OCI-LY1 (cell line): ENCODE results near the gene SLC24A5.

Source experiments
- EZH2 ChIP-seq: fragments of 200-600 bp; sonication (generic), shearing (Covaris generic); IDR thresholded peaks from 2 replicates; pipeline ENCODE4 v1.8.0; 2017; ENCODE audit warnings: borderline replicate concordance, mixed run types, mild to moderate bottlenecking, antibody characterized with exemption, low read length, moderate library complexity, mixed read lengths
- TF ChIP-seq, protein P1 (sequence below): fragments of 200-600 bp; sonication (generic), shearing (Covaris generic); IDR thresholded peaks from 2 replicates; pipeline ENCODE4 v1.5.1; 2017; ENCODE audit warnings: mild to moderate bottlenecking, antibody characterized with exemption, low read length, moderate library complexity, mixed read lengths

DNA sequence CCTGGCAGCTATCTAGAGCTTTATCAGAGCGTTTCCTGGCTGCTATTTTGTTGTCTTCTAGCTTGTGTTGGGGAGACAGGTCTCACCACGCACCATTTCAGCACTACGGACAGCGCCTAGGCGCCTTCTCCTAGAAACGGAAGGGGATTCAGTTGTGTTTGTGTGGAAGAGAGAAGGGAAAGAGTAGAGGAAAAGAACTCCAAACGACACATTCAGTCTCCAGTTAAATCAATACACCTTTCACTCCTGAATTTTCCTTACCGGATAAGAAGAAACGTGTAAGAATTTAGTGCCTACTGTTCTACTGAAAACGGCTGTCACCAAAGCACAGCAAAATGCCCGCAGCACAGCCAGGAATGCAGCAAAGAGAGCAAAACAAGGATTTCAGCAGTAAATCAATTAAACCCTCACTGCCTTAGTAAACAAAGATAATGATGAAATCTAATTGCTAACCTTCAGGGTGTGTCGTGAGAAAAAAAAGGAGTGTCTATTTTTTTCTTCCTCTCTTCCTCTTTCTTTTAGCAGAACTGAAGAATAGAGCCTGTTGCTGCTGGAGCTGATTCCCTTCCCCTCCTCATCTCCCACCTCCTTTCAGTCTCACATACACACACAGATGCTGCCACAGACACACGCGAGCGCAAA, 70.3 kb downstream of the SLC24A5 start:
- TF ChIP-seq, protein P1, sequence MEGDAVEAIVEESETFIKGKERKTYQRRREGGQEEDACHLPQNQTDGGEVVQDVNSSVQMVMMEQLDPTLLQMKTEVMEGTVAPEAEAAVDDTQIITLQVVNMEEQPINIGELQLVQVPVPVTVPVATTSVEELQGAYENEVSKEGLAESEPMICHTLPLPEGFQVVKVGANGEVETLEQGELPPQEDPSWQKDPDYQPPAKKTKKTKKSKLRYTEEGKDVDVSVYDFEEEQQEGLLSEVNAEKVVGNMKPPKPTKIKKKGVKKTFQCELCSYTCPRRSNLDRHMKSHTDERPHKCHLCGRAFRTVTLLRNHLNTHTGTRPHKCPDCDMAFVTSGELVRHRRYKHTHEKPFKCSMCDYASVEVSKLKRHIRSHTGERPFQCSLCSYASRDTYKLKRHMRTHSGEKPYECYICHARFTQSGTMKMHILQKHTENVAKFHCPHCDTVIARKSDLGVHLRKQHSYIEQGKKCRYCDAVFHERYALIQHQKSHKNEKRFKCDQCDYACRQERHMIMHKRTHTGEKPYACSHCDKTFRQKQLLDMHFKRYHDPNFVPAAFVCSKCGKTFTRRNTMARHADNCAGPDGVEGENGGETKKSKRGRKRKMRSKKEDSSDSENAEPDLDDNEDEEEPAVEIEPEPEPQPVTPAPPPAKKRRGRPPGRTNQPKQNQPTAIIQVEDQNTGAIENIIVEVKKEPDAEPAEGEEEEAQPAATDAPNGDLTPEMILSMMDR: no peak
- TF ChIP-seq EZH2: no peak
